H1 (cell line): ENCODE measurements around the gene PEPD. TPM values are rescaled to one million over a fixed set of nuclear protein-coding genes. Genes with fewer than 3 reads are reported as not detected.

Experiments used
- BRCA1 ChIP-seq: IDR thresholded peaks from 2 replicates; pipeline ENCODE4 v1.6.1; 2012; ENCODE audit warnings: low read depth, low read length, improper control_type of control experiment
- RBBP5 ChIP-seq: IDR thresholded peaks from 2 replicates; pipeline ENCODE4 v1.7.1; 2012; ENCODE audit warnings: low read depth, mild to moderate bottlenecking, inconsistent platforms, low read length, moderate library complexity, borderline replicate concordance
- SP1 ChIP-seq: IDR thresholded peaks from 2 replicates; pipeline ENCODE4 v1.6.1; 2011; ENCODE audit warnings: low read depth, low read length
- SP4 ChIP-seq: IDR thresholded peaks from 2 replicates; pipeline ENCODE4 v1.6.1; 2012; ENCODE audit warnings: low read length, inconsistent platforms
- TBP ChIP-seq: IDR thresholded peaks from 2 replicates; pipeline ENCODE4 v1.6.1; 2011; ENCODE audit warnings: low read depth, low read length, improper control_type of control experiment
- YY1 ChIP-seq: IDR thresholded peaks from 2 replicates; pipeline ENCODE4 v1.6.1; 2011; ENCODE audit warnings: low read depth, mild to moderate bottlenecking, low read length
- polyA plus RNA-seq, 7 experiments: library from polyadenylated mRNA; depleted of rRNA in 3 of 7; stranded (reverse) in 5 of 7; unstranded in 2 of 7; fragments of >200 nt in 5 of 7; fragments of 200-250 nt in 2 of 7; gene quantifications; 1 replicate in 5 of 7; 2 replicates in 1 of 7; 4 replicates in 1 of 7; pipeline versions ENCODE4 v1.2.1 to v1.2.3, GENCODE V29; 2011 to 2013; ENCODE audit warnings: missing spikeins in 2 of 7, mixed read lengths in 2 of 7
- total RNA-seq: library from RNA; stranded (reverse); fragmentation: NEBNext Ultra II Directional; extraction: Animal tissue kit (Norgen Biotek cat#: 25700); gene quantifications from 2 replicates; pipeline ENCODE4 v1.2.1, GENCODE V29; 2021
- TF ChIP-seq, protein P1 (sequence below): IDR thresholded peaks from 2 replicates; pipeline ENCODE4 v1.6.1; 2012; ENCODE audit warnings: low read length, inconsistent platforms

The PEPD gene
- total and polyA plus RNA-seq, 2 of the 8 experiments (the other 6 are each of a cell fraction or from before 2014, with no cell fraction given), result 84.1 to 178 TPM

DNA sequence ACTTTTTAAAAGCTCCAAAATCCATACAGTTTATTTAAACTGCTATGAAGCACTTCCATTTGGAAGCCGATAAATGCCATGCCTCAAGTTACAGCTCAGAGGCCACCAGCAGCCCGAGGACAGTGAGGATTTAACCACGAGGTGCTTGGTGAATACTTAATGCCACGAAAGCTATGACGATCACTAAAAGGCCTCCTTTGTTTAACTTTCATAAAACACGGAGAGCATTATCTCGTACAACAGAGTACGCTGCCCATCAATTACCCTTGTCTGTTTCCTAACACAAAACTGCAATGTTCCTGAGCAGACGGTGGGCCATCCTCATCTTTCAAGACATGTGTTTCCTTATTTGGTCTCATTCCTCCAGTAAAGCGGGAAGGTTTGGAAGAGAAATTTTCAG, 58.4 kb downstream of the PEPD start (continued):
- TF ChIP-seq BRCA1 (no peak), TBP (no peak), RBBP5 (no peak), SP1 (no peak), YY1 (no peak), SP4 (no peak)
- TF ChIP-seq, protein P1, sequence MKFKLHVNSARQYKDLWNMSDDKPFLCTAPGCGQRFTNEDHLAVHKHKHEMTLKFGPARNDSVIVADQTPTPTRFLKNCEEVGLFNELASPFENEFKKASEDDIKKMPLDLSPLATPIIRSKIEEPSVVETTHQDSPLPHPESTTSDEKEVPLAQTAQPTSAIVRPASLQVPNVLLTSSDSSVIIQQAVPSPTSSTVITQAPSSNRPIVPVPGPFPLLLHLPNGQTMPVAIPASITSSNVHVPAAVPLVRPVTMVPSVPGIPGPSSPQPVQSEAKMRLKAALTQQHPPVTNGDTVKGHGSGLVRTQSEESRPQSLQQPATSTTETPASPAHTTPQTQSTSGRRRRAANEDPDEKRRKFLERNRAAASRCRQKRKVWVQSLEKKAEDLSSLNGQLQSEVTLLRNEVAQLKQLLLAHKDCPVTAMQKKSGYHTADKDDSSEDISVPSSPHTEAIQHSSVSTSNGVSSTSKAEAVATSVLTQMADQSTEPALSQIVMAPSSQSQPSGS, result no peak
